NT2/D1 (cell line): Measurements from ENCODE around the gene IPCEF1.

Source experiments
- SUZ12 ChIP-seq: IDR thresholded peaks from 2 replicates; pipeline ENCODE4 v1.6.1; 2011; ENCODE audit not compliant: insufficient read length, insufficient read depth; ENCODE audit errors: extremely low read depth
- YY1 ChIP-seq: IDR thresholded peaks from 2 replicates; pipeline ENCODE4 v1.6.1; 2011; ENCODE audit not compliant: insufficient read length, insufficient read depth
- ZNF274 ChIP-seq: IDR thresholded peaks from 2 replicates; pipeline ENCODE4 v1.6.1; 2011; ENCODE audit warnings: mild to moderate bottlenecking, low read depth, low read length

DNA sequence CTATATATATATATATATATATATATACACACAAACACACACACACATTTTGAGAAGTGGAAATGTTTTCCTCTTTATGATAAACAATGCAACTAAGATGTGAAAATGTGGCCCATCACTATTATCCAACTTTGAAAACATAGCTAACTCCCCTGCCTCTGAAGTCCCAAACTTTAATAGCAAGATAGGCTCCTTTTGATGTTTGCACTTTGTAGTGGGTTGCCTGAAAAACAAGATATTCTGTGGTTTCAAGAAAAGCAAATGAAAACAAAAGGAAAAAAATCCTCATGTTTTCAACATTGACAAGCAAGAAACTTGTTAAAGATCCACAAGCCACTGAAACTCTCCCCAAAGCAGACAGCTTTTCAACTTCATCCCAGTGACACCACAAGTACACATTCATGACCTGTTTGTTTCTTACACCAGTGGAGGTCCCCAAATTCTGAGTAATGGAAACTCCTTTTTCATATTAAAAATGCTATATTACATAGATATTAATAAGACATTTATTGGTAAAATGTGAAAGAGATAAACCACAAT is 90.0 kb downstream of the IPCEF1 start:
- TF ChIP-seq YY1 (no peak), SUZ12 (no peak), ZNF274 (no peak)
